GM18499 (cell line): ENCODE results near the gene RHEBL1.

ENCODE experiments used
- ATAC-seq: cut with Tn5 transposase; IDR thresholded peaks from one replicate; pipeline ENCODE4 v1.9.1; 2021; ENCODE audit warnings: moderate number of reproducible peaks; ENCODE audit not compliant: insufficient read depth, unreplicated experiment

The RHEBL1 gene

GRCh38 chr12:49022558-49023178, 47.1 kb downstream of the RHEBL1 start:
- ATAC-seq, result no peak

DNA sequence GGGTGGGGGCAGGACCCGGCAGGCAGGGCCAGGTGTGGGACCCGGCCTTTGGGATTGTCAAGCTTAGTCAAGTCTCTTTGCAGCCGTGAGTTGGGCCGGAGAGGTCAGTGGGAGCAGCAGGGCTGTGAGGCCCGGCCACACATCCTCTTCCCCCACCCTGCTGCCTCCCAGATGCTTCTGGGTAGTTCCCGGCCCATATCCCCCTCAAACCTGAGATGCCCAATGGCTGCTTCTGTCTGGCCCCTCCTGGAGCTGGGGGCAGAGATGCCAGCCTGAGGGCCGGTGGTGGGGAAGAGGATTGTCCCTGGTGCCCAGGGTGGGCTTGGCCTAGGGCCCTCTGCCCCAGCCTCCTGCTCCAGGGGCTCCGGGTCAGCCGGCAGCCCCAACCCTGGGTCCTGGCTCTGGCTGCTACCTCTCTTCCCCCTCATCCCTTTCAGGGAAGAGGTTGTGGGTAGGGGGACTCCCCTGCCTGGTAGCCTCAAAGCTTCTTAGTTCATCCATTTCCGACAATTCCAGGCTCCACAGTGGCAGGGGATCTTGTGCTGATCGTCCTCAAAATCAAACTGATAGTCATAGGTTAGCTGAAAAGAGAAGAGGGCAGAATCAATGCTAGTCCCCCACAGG, 48.4 kb downstream of the RHEBL1 start:
- no peak for ATAC-seq

GRCh38 chr12:49020441-49020840, 49.3 kb downstream of the RHEBL1 start:
- no peak for ATAC-seq

DNA sequence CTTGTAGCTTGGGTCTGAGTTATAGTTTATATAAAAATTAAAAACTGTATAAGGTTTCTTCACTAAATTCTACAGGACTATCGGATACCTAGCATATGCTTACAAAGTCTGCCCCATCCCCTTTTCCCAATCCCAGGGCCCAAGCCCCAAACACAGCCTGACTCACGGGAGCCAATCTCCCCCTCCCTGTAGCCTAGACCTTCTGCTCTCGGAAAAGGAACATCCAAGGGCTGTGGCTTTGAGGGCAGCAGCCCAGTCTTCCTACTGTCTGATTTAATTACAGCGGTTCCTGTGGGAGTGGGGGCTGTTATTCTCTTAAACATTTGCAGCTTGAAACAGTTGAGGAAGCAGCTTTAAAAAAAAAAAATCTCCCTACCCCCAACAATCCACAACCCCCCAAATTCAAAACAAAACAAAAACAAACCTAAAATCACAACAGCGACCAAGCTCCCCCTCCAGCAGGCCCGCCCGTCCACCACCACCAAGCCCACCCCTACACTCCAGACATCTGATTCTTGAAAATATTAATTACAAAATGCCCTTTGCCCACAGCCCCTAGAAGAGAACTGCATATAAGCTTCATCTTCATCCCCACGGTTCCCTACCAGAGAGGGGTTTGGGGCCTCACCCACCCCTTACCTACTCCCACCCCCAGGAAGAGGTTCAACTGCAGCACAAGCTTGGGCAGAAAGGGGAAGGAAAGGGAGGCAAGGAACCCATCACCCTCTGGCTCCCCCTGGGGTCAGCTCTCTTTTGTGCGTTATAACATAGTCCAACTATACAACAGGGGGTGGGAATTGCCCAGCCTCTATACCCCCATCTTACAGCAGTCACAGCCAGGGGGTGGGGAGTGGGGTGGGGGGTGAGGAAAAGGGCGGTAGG, 50.1 kb downstream of the RHEBL1 start:
- ATAC-seq, result no peak

- peak; percentile 27 for ATAC-seq
Measured at GRCh38 chr12:49019120-49019430, 50.7 kb downstream of the RHEBL1 start.

DNA sequence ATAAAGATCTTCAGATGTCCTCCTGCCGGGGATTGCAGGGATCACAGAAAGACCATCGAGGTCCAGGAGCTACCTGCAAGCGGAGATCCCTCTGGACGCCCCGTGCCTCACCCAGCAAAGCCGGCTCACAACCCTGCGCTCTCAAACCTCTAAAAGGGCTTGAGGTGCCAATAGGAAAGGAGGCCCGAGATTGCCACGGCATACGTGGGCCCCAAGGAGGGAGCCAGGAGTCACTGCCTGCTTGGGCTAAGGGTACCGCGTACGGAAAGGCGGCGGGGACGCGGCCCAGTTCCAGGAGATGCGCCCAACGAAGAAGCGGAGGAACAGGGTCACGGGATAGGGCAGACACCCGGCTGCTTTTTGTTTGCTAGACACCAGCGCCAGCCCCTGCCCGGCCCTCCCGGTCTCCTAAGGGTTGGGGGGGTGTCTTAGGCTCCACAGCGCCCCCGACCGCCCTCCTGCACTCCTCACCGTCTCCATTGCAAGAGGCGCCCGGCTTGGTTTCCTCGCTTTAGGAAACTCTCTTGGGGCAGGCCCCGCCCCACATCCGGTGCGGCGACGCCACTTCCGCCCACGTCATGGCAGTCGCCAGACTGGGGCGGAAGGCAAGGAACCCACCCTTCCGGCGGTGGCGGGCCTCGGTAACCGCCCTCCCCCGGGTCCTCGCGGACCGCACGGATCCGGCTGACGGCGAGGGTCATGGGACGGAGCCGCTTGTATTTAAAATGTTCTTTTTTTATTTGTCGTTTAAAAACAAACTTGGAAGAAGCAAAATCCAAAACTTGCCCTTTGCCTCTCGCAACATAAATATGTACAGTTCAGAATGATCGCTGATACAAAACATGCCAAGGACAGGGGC, 51.3 kb downstream of the RHEBL1 start, which contains the start of gene PRKAG1:
Gene PRKAG1, minus strand, starts transcription at position 516 of the 859 bp plus-strand sequence. Its CDS starts 36 bp downstream, at position 480.
- peak; percentile 71 for ATAC-seq

GRCh38 chr12:49017891-49018260, 51.9 kb downstream of the RHEBL1 start:
- no peak for ATAC-seq

GRCh38 chr12:49015196-49015595, 54.6 kb downstream of the RHEBL1 start:
- ATAC-seq, result no peak
